Tibial nerve (tissue), 4 donors: ENCODE results near the gene RHEB.
A peak's percentile ranks its signal among the peaks of the same experiment; 100 is the strongest.

Experiments used
- EP300 ChIP-seq, 2 donors: sonication (generic); formaldehyde crosslinking; IDR thresholded peaks; one replicate each; pipeline ENCODE4 v1.6.1; 2017; ENCODE audit warnings: antibody characterized with exemption in 2 of 2, mild to moderate bottlenecking in 1 of 2
- POLR2A ChIP-seq, 2 donors: fragments of 450-650 bp; IDR thresholded peaks; one replicate each; pipeline ENCODE4 v1.6.1; 2017; ENCODE audit warnings: antibody characterized with exemption in 2 of 2, mild to moderate bottlenecking in 2 of 2, moderate library complexity in 2 of 2
- TF ChIP-seq, protein P1 (sequence below), 5 experiments: fragments of 200-600 bp in 3 of 5; fragments of 450-650 bp in 2 of 5; sonication (generic) in 3 of 5; IDR thresholded peaks; one replicate each; pipeline ENCODE4 v1.5.1; 2016 to 2019; ENCODE audit warnings: antibody characterized with exemption in 5 of 5, mild to moderate bottlenecking in 3 of 5, moderate library complexity in 2 of 5

DNA sequence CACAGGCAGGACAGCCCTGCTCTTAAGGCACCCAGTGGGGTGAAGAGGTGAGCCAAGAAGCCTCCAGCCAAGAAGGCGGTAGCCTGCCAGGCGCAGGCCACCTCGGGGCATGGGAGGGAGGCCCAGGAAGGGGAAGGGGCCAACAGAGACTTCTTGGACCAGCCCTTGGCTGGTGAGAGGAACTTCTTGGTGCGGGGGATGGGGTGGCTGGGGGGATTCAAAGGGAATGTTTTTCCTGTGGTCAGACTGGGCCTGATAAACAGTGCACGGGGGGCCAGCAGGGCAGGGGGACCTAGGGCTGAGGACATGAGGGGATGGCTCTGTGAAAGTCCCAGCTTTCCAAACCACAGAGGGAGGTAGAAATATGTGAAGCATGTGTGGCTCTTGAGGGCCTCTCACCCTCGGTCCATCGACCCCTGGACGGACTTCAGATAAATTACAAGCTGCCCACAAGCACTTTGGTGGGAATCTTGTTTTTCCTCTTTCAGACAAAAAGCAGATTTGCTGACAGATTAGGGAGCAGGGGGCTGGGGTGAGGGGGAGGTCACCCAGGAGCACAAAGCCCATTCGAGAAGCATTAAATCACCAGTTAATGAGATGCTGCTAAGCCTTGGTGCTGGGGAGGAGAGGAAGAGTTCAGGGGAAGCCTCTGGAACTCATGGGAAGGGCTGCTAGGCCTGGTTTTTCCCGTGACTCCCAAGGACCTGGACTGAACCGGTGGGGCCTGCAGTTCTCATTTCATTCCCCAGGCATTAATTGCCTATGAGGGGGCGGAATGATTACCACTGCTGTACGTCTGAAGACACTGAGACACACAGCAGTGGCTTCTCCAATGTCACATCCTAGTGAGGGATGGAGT, 91.1 kb downstream of the RHEB start:
- TF ChIP-seq EP300 (IDR thresholded peaks at IDR 0.05) (peak in 1 of 2 donors; percentile 8), POLR2A (IDR thresholded peaks at IDR 0.05) (no peak)
- TF ChIP-seq, protein P1, sequence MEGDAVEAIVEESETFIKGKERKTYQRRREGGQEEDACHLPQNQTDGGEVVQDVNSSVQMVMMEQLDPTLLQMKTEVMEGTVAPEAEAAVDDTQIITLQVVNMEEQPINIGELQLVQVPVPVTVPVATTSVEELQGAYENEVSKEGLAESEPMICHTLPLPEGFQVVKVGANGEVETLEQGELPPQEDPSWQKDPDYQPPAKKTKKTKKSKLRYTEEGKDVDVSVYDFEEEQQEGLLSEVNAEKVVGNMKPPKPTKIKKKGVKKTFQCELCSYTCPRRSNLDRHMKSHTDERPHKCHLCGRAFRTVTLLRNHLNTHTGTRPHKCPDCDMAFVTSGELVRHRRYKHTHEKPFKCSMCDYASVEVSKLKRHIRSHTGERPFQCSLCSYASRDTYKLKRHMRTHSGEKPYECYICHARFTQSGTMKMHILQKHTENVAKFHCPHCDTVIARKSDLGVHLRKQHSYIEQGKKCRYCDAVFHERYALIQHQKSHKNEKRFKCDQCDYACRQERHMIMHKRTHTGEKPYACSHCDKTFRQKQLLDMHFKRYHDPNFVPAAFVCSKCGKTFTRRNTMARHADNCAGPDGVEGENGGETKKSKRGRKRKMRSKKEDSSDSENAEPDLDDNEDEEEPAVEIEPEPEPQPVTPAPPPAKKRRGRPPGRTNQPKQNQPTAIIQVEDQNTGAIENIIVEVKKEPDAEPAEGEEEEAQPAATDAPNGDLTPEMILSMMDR (IDR thresholded peaks at IDR 0.05), result no peak
